HG03025 (cell line): ENCODE data around the gene ARV1.
"Not testable (repeated sequence)": the region's sequence is repeated elsewhere in the genome, so short reads cannot be mapped to it uniquely, and the experiment has no call there.

Experiments
- ATAC-seq: cut with Tn5 transposase; IDR thresholded peaks from one replicate; pipeline ENCODE4 v1.9.1; 2021; ENCODE audit warnings: mild to moderate bottlenecking, moderate library complexity; ENCODE audit not compliant: unreplicated experiment, low FRiP score

The ARV1 gene

GRCh38 chr1:231016234-231016633 lies 37.3 kb downstream of the ARV1 start:
- no peak for ATAC-seq

- no peak for ATAC-seq
Measured at GRCh38 chr1:231016966-231017365, 38.1 kb downstream of the ARV1 start.

GRCh38 chr1:231019711-231020110 lies 40.8 kb downstream of the ARV1 start:
- no peak for ATAC-seq

- no peak for ATAC-seq
Measured at GRCh38 chr1:231020139-231020601, 41.3 kb downstream of the ARV1 start.

GRCh38 chr1:231020816-231021215 lies 41.9 kb downstream of the ARV1 start:
- ATAC-seq: no peak

- no peak for ATAC-seq
Measured at GRCh38 chr1:231021540-231022031, 42.7 kb downstream of the ARV1 start.

- ATAC-seq: not testable (repeated sequence)
Measured at GRCh38 chr1:231022543-231022942, 43.6 kb downstream of the ARV1 start.

- ATAC-seq: no peak
Measured at GRCh38 chr1:231023150-231023549, 44.3 kb downstream of the ARV1 start.

GRCh38 chr1:231026576-231026975 lies 47.7 kb downstream of the ARV1 start:
- no peak for ATAC-seq

GRCh38 chr1:231027136-231027925 lies 48.4 kb downstream of the ARV1 start:
- ATAC-seq: no peak

- no peak for ATAC-seq
Measured at GRCh38 chr1:231027971-231028370, 49.1 kb downstream of the ARV1 start.

- ATAC-seq: no peak
Measured at GRCh38 chr1:231028682-231029081, 49.8 kb downstream of the ARV1 start.

GRCh38 chr1:231029247-231029646 lies 50.4 kb downstream of the ARV1 start:
- not testable (repeated sequence) for ATAC-seq

GRCh38 chr1:231029841-231030240 lies 50.9 kb downstream of the ARV1 start:
- no peak for ATAC-seq

- ATAC-seq: no peak
Measured at GRCh38 chr1:231032963-231033362, 54.1 kb downstream of the ARV1 start.

GRCh38 chr1:231035799-231036198 lies 56.9 kb downstream of the ARV1 start:
- no peak for ATAC-seq

GRCh38 chr1:231036416-231036815 lies 57.5 kb downstream of the ARV1 start:
- ATAC-seq: no peak

GRCh38 chr1:231037585-231038517 lies 59.0 kb downstream of the ARV1 start:
- no peak for ATAC-seq

- peak; percentile 53 for ATAC-seq
Measured at GRCh38 chr1:231039161-231040018, 60.5 kb downstream of the ARV1 start.
